ENCODE data around the gene SLC12A3.
"Not testable (repeated sequence)": the region's sequence is repeated elsewhere in the genome, so short reads cannot be mapped to it uniquely, and the experiment has no call there.

Gene SLC12A3

GRCh38 chr16:56866955-56867830 lies 2.2 kb downstream of the SLC12A3 start:
- no peaks in the 10 kb centered on the region for H3K4me1 ChIP-seq (ENCODE audit: insufficient read depth, low read length)
- no peaks in the 10 kb centered on the region for H3K36me3 ChIP-seq (ENCODE audit: insufficient read depth, low read length)
- no peaks in the 10 kb centered on the region for H3K9me3 ChIP-seq (ENCODE audit: low read length)
- H3K4me3 ChIP-seq (ENCODE audit: low read length): no peak overlapping the region
- H2AFZ ChIP-seq (ENCODE audit: low read depth, low read length): no peak overlapping the region
- peaks cover 4% of the 10 kb centered on the region for H3K27me3 ChIP-seq (ENCODE audit: insufficient read depth, low read length)

- Histone ChIP-seq H2AFZ (ENCODE audit: low read depth, low read length) (no peak overlapping the region), H3K9me3 (ENCODE audit: low read length) (no peaks in the 10 kb centered on the region), H3K4me1 (ENCODE audit: insufficient read depth, low read length) (no peaks in the 10 kb centered on the region)
These were observed 3.2 kb downstream of the SLC12A3 start for GRCh38 chr16:56868175-56868574.

GRCh38 chr16:56868766-56869165 lies 3.8 kb downstream of the SLC12A3 start:
- not testable (repeated sequence) for H3K9me3 ChIP-seq (ENCODE audit: low read length); H3K4me3 ChIP-seq (ENCODE audit: low read length)

More at GRCh38 chr16:56868175-56868574, 3.2 kb downstream of the SLC12A3 start:
- Histone ChIP-seq H3K36me3 (ENCODE audit: insufficient read depth, low read length) (no peaks in the 10 kb centered on the region), H3K27me3 (ENCODE audit: insufficient read depth, low read length) (peaks cover under 1% of the 10 kb centered on the region), H3K4me3 (ENCODE audit: low read length) (no peak overlapping the region)

GRCh38 chr16:56869513-56870275 lies 4.7 kb downstream of the SLC12A3 start:
- H3K27me3 ChIP-seq (ENCODE audit: insufficient read depth, low read length): no peaks in the 10 kb centered on the region
- H3K36me3 ChIP-seq (ENCODE audit: insufficient read depth, low read length): no peaks in the 10 kb centered on the region
- H3K9me3 ChIP-seq (ENCODE audit: low read length): no peaks in the 10 kb centered on the region
- no peaks in the 10 kb centered on the region for H3K4me1 ChIP-seq (ENCODE audit: insufficient read depth, low read length)
- H3K4me3 ChIP-seq (ENCODE audit: low read length): no peak overlapping the region
- H2AFZ ChIP-seq (ENCODE audit: low read depth, low read length): no peak overlapping the region

More at GRCh38 chr16:56868766-56869165, 3.8 kb downstream of the SLC12A3 start:
- H3K27me3 ChIP-seq (ENCODE audit: insufficient read depth, low read length); H3K4me1 ChIP-seq (ENCODE audit: insufficient read depth, low read length); H3K36me3 ChIP-seq (ENCODE audit: insufficient read depth, low read length); H2AFZ ChIP-seq (ENCODE audit: low read depth, low read length): not testable (repeated sequence)

GRCh38 chr16:56870276-56870888 lies 5.4 kb downstream of the SLC12A3 start:
- no peaks in the 10 kb centered on the region for H3K4me1 ChIP-seq (ENCODE audit: insufficient read depth, low read length)
- no peak overlapping the region for H2AFZ ChIP-seq (ENCODE audit: low read depth, low read length)
- no peak overlapping the region for H3K4me3 ChIP-seq (ENCODE audit: low read length)
- no peaks in the 10 kb centered on the region for H3K27me3 ChIP-seq (ENCODE audit: insufficient read depth, low read length)
- H3K36me3 ChIP-seq (ENCODE audit: insufficient read depth, low read length): no peaks in the 10 kb centered on the region
- no peaks in the 10 kb centered on the region for H3K9me3 ChIP-seq (ENCODE audit: low read length)

DNA sequence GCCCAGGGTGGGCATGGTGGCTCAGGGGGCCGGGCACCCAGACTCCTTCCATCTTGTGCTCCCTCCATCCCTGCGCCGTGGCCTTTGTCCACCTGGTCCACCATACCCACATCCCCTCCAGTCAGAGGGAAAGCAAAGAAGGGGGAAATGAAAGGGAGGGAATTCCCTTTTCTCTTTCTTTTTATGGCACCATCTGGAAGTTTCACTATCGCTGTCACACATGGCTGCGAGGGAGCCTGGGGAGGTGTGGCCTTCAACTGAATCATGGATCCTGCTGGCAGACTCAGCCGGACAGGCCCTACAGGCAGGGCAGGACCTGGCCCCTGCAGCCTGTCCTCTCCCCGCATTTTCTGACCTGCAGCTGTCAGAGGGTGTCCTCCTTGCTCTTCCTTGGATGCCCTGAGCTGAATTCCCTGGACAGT lies 6.2 kb downstream of the SLC12A3 start:
- H2AFZ ChIP-seq (ENCODE audit: low read depth, low read length): no peak overlapping the region
- H3K4me1 ChIP-seq (ENCODE audit: insufficient read depth, low read length): no peaks in the 10 kb centered on the region
- H3K4me3 ChIP-seq (ENCODE audit: low read length): no peak overlapping the region
- H3K9me3 ChIP-seq (ENCODE audit: low read length): no peaks in the 10 kb centered on the region
- no peaks in the 10 kb centered on the region for H3K36me3 ChIP-seq (ENCODE audit: insufficient read depth, low read length)
- H3K27me3 ChIP-seq (ENCODE audit: insufficient read depth, low read length): no peaks in the 10 kb centered on the region

DNA sequence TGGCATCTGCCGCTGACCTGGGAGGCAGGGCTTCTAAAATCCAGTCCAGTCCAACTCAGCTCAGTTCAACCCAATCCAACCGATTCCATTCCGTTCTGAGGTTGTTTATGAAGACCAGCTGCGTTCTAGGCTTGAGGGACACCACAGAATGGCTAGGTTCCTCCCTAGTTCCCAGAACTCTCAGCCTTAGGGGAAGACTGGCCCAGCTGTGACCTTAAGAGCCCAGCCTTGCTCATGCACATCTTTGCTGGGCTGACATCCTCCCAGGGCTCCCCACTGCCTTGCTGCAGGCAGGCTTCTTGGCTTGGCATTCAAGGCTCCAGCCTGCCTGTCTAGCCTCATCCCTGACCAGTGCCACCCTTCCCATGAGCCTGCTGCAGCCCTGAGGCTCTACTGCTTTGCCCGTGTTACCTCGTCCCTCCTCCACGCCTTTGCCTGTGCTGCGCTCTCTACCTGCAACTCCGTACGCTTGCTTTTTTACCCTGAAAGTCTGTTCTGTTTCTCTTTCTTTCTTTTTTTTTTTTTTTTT lies 7.9 kb downstream of the SLC12A3 start:
- Histone ChIP-seq H2AFZ (ENCODE audit: low read depth, low read length) (no peak overlapping the region), H3K9me3 (ENCODE audit: low read length) (no peaks in the 10 kb centered on the region), H3K27me3 (ENCODE audit: insufficient read depth, low read length) (no peaks in the 10 kb centered on the region), H3K4me1 (ENCODE audit: insufficient read depth, low read length) (no peaks in the 10 kb centered on the region), H3K36me3 (ENCODE audit: insufficient read depth, low read length) (no peaks in the 10 kb centered on the region), H3K4me3 (ENCODE audit: low read length) (no peak overlapping the region)

- H2AFZ ChIP-seq (ENCODE audit: low read depth, low read length): no peak overlapping the region
- H3K27me3 ChIP-seq (ENCODE audit: insufficient read depth, low read length): no peaks in the 10 kb centered on the region
- H3K4me3 ChIP-seq (ENCODE audit: low read length): no peak overlapping the region
- no peaks in the 10 kb centered on the region for H3K9me3 ChIP-seq (ENCODE audit: low read length)
- no peaks in the 10 kb centered on the region for H3K36me3 ChIP-seq (ENCODE audit: insufficient read depth, low read length)
- H3K4me1 ChIP-seq (ENCODE audit: insufficient read depth, low read length): no peaks in the 10 kb centered on the region
These were observed 9.8 kb downstream of the SLC12A3 start for GRCh38 chr16:56874800-56875199.

DNA sequence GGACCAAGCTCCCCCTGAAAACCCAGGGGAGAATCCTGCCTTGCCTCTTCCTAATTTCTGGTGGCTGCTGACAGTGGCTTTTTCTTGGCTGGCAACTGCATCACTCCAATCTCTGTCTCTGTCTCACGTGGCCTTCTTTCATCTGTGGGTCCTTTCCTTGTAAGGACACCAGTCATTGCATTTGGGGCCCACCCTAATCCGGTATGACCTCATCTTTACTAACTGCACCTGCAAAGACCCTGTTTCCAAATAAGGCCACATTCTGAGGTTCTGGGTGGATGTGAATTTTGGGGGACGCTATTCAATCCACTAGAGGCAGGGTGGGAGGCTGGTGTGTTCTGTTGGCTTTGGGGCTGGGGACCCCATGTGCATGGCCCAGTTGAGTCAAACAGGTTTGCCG lies 11.0 kb downstream of the SLC12A3 start:
- H2AFZ ChIP-seq (ENCODE audit: low read depth, low read length): no peak overlapping the region
- H3K9me3 ChIP-seq (ENCODE audit: low read length): no peaks in the 10 kb centered on the region
- H3K4me3 ChIP-seq (ENCODE audit: low read length): no peak overlapping the region
- H3K4me1 ChIP-seq (ENCODE audit: insufficient read depth, low read length): no peaks in the 10 kb centered on the region
- no peaks in the 10 kb centered on the region for H3K27me3 ChIP-seq (ENCODE audit: insufficient read depth, low read length)
- H3K36me3 ChIP-seq (ENCODE audit: insufficient read depth, low read length): no peaks in the 10 kb centered on the region

DNA sequence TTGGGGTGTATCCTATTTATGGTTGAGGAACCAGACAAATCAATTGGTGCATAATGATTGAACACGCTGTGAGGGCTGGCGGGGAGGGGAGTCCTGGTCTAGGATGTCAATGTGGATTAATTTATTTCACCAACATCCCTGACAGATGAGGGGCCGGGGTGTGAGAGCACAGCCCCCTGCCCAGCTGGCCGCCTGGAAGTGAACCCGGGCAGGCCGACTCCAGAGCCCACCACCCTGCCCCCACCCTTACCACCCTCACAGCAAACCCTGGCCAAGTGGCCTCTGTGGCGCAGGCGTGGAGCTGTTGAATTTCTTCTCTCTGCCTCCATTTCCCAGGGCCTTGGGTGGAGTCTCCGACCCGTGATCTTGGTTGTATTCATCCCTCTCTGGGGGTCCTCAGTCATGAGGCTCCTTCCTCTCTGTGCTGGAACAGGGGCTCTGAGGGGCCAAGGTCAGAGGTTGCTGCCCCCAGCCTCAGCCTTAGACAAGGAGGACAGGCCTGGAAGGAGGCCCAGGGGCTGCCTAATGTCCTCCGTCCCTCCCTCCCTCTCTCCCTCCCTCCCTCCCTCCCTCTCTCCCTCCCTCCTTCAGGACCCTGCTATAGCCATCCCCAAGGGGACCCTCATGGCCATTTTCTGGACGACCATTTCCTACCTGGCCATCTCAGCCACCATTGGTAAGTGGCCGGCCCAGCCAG lies 12.6 kb downstream of the SLC12A3 start:
- Histone ChIP-seq H3K9me3 (ENCODE audit: low read length) (no peaks in the 10 kb centered on the region), H3K4me3 (ENCODE audit: low read length) (no peak overlapping the region), H3K27me3 (ENCODE audit: insufficient read depth, low read length) (no peaks in the 10 kb centered on the region), H3K36me3 (ENCODE audit: insufficient read depth, low read length) (no peaks in the 10 kb centered on the region), H2AFZ (ENCODE audit: low read depth, low read length) (no peak overlapping the region), H3K4me1 (ENCODE audit: insufficient read depth, low read length) (no peaks in the 10 kb centered on the region)

- H3K9me3 ChIP-seq (ENCODE audit: low read length): no peaks in the 10 kb centered on the region
- H3K36me3 ChIP-seq (ENCODE audit: insufficient read depth, low read length): no peaks in the 10 kb centered on the region
- H3K4me3 ChIP-seq (ENCODE audit: low read length): no peak overlapping the region
- H3K4me1 ChIP-seq (ENCODE audit: insufficient read depth, low read length): no peaks in the 10 kb centered on the region
- H2AFZ ChIP-seq (ENCODE audit: low read depth, low read length): no peak overlapping the region
- no peaks in the 10 kb centered on the region for H3K27me3 ChIP-seq (ENCODE audit: insufficient read depth, low read length)
These were observed 13.4 kb downstream of the SLC12A3 start for GRCh38 chr16:56878282-56878854.

DNA sequence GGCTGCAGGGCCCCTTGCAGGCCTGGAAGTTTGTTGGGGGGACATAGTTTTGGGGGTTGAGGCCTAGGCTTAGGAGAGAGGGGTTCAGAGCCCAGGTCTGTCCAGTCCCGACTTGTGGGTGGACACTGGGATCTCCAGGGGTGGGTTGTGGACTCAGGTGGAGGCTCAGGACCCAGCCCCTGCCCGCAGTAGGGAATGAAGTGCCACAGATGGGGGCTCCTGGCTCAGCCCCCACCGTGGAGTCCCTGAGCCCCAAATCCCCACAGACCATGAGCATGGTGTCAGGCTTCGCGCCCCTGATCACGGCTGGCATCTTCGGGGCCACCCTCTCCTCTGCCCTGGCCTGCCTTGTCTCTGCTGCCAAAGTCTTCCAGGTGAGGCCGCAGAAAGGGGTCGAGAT lies 14.3 kb downstream of the SLC12A3 start:
- H2AFZ ChIP-seq (ENCODE audit: low read depth, low read length): no peak overlapping the region
- H3K4me1 ChIP-seq (ENCODE audit: insufficient read depth, low read length): no peaks in the 10 kb centered on the region
- no peaks in the 10 kb centered on the region for H3K27me3 ChIP-seq (ENCODE audit: insufficient read depth, low read length)
- no peaks in the 10 kb centered on the region for H3K9me3 ChIP-seq (ENCODE audit: low read length)
- no peak overlapping the region for H3K4me3 ChIP-seq (ENCODE audit: low read length)
- H3K36me3 ChIP-seq (ENCODE audit: insufficient read depth, low read length): no peaks in the 10 kb centered on the region

Data from neuron (in vitro differentiated cells).